HepG2 (cell line): Measurements from ENCODE around the gene VCX3A. TPM values are rescaled to one million over a fixed set of nuclear protein-coding genes. Genes with fewer than 3 reads are reported as not detected.

Source experiments
- ATAC-seq: fragments of 200-7000 bp; cut with Tn5 transposase; 3 replicates; pipeline ENCODE4 v1.9.1; 2020; ENCODE audit warnings: mild to moderate bottlenecking, moderate library complexity
- BruUV-seq: library from RNA; stranded (reverse); fragments of 400-500 nt; replicated peaks from 2 replicates; lab custom pipeline; 2021; lab: Mats Ljungman, UMichigan
- CTCF ChIA-PET: fragments of 300-600 bp; formaldehyde crosslinking; extraction: SDS; loops from one replicate; lab custom pipeline; 2021; ENCODE audit warnings: low total read pairs, inconsistent platforms, low intra/inter-chr PET ratio; lab: Yijun Ruan, JAX
- POLR2A ChIA-PET: fragments of 350-600 bp; sonication (Branson Sonifier 250); formaldehyde crosslinking; loops from one replicate; lab custom pipeline; 2020; ENCODE audit warnings: antibody characterized with exemption, inconsistent platforms; lab: Yijun Ruan, JAX
- DNase-seq: peaks from one replicate; pipeline ENCODE4 v3.0.0-alpha.2; 2015; ENCODE audit warnings: low spot score
- FAIRE-seq: peaks from 3 replicates; lab custom pipeline; 2011; peaks lifted over from hg19 to GRCh38; lab: Jason Lieb, UNC
- H2AFZ ChIP-seq: one replicate; pipeline ENCODE4 v1.6.1; 2011; ENCODE audit warnings: low read length, inconsistent platforms
- H3K27ac ChIP-seq: fragments of 300-600 bp; 3 replicates; pipeline ENCODE4 v1.8.0; 2011; ENCODE audit warnings: mixed run types, mild to moderate bottlenecking, mixed read lengths, low read length, inconsistent platforms; ENCODE audit not compliant: insufficient read depth; ENCODE audit errors: extremely low read length
- H3K27me3 ChIP-seq, 2 experiments: fragments of 200-600 bp in 1 of 2; 2 replicates in 1 of 2; 3 replicates in 1 of 2; pipeline versions ENCODE4 v1.6.0 to v1.8.0; 2011; ENCODE audit warnings: low read length in 2 of 2, mild to moderate bottlenecking in 2 of 2, moderate library complexity in 2 of 2, inconsistent platforms in 1 of 2; ENCODE audit not compliant: insufficient read depth in 2 of 2, control insufficient read depth in 1 of 2
- H3K36me3 ChIP-seq, 2 experiments: fragments of 200-600 bp in 1 of 2; replicated peaks in 1 of 2; 2 replicates in 1 of 2; 3 replicates in 1 of 2; pipeline versions ENCODE4 v1.5.1 to v1.8.0; 2011; ENCODE audit warnings: low read length in 2 of 2, inconsistent platforms in 1 of 2; ENCODE audit not compliant: insufficient read depth in 2 of 2, control insufficient read depth in 1 of 2
- H3K4me1 ChIP-seq: 2 replicates; pipeline ENCODE4 v1.5.1; 2012; ENCODE audit warnings: low read length, inconsistent platforms; ENCODE audit not compliant: insufficient read depth
- H3K4me2 ChIP-seq: 2 replicates; pipeline ENCODE4 v1.6.0; 2011; ENCODE audit warnings: low read depth, low read length, inconsistent platforms
- H3K4me3 ChIP-seq, 3 experiments: fragments of 200-600 bp in 1 of 3; sonication (generic), shearing (Covaris generic) in 1 of 3; replicated peaks in 1 of 3; 2 replicates each; pipeline ENCODE4 v1.5.1; 2011 to 2016; ENCODE audit warnings: low read length in 3 of 3, inconsistent platforms in 2 of 3, low read depth in 2 of 3, mild to moderate bottlenecking in 2 of 3, control low read depth in 1 of 3, mixed read lengths in 1 of 3; ENCODE audit not compliant: insufficient read depth in 1 of 3
- H3K79me2 ChIP-seq: one replicate; pipeline ENCODE4 v1.6.1; 2011; ENCODE audit warnings: low read length, inconsistent platforms; ENCODE audit not compliant: insufficient read depth
- H3K9ac ChIP-seq: 2 replicates; pipeline ENCODE4 v1.6.0; 2011; ENCODE audit warnings: mild to moderate bottlenecking, low read depth, low read length, inconsistent platforms; ENCODE audit not compliant: insufficient read depth
- H3K9me3 ChIP-seq: 2 replicates; pipeline ENCODE4 v1.5.1; 2012; ENCODE audit warnings: mild to moderate bottlenecking, low read length
- H4K20me1 ChIP-seq: 2 replicates; pipeline ENCODE4 v1.6.0; 2011; ENCODE audit warnings: inconsistent platforms, mild to moderate bottlenecking, low read length, moderate library complexity; ENCODE audit not compliant: insufficient read depth
- MAFF ChIP-seq: IDR thresholded peaks from 2 replicates; pipeline ENCODE4 v1.6.1; 2011; ENCODE audit warnings: low read depth, low read length, improper control_type of control experiment
- MAFK ChIP-seq, 2 experiments: IDR thresholded peaks in 1 of 2; conservative IDR thresholded peaks in 1 of 2; 2 replicates each; pipeline ENCODE4 v1.6.1; 2011; ENCODE audit warnings: improper control_type of control experiment in 2 of 2, low read length in 2 of 2
- MTF2 ChIP-seq: sonication (generic); formaldehyde crosslinking; IDR thresholded peaks from 2 replicates; pipeline ENCODE4 v1.5.0; 2020; ENCODE audit warnings: missing genetic modification reagents, borderline replicate concordance
- WGBS: methylation state at CpG from one replicate; pipeline ENCODE4 v1.1.6; 2017; ENCODE audit warnings: low lambda C conversion rate; 5-methylcytosine and 5-hydroxymethylcytosine counted together
- in situ Hi-C: cut with HindIII; loops from 2 replicates; pipeline ENCODE4 v1.10.0; 2017; ENCODE audit warnings: low pct_unique_long_range_greater_than_20kb; ENCODE audit not compliant: extremely low pct_ligation_motif_present
- intact Hi-C: fragments of 100-400 bp; cut with micrococcal nuclease; formaldehyde crosslinking; loops from one replicate; pipeline ENCODE4 v1.10.0; 2022; ENCODE audit not compliant: unreplicated experiment
- polyA plus RNA-seq, 8 experiments: library from polyadenylated mRNA; depleted of rRNA in 3 of 8; stranded (reverse) in 7 of 8; unstranded in 1 of 8; fragments of >200 nt; fragmentation: Illumina TruSeq in 4 of 8; extraction: Trizol in 4 of 8; gene quantifications; 2 replicates each; pipeline versions ENCODE4 v1.2.1 to v1.2.3, GENCODE V29; 2011 to 2016; ENCODE audit warnings: low read depth in 4 of 8, missing spikeins in 1 of 8, mixed read lengths in 1 of 8; ENCODE audit not compliant: insufficient read depth in 1 of 8
- total RNA-seq, 5 experiments: library from RNA; depleted of rRNA; stranded (reverse); fragments of >200 nt; fragmentation: Illumina TruSeq; extraction: Trizol; gene quantifications; 2 replicates each; pipeline ENCODE4 v1.2.3, GENCODE V29; 2016; ENCODE audit warnings: low read depth in 1 of 5

Gene VCX3A
- total and polyA plus RNA-seq, 2 of the 13 experiments (the other 11 are each of a cell fraction or from before 2014, with no cell fraction given): 0.11 TPM; not detected in 1

GRCh38 chrX:6498324-6498723, 36.6 kb downstream of the VCX3A start:
- no TSS peak for BruUV-seq
- no peaks in the 10 kb centered on the region for H3K36me3 ChIP-seq
- no peak for FAIRE-seq
- no peak overlapping the region for H3K27ac ChIP-seq
- no peak for DNase-seq
- H3K4me2 ChIP-seq: no peak overlapping the region
- TF ChIP-seq MAFF: peak; percentile 58
- no peak for TF ChIP-seq MTF2 (CRISPR knock-in tag)
- peak in 1 of 2 experiments; percentile 53; a peak in 2 of 4 replicates for TF ChIP-seq MAFK (conservative IDR thresholded peaks at IDR 0.05 in 1 of 2, IDR thresholded peaks at IDR 0.05 in 1 of 2; ENCODE audit: low read length in 2 of 2)
- POLR2A ChIA-PET: no interaction called here
- no peaks in the 10 kb centered on the region for H4K20me1 ChIP-seq
- CTCF ChIA-PET: no interaction called here
- no peak overlapping the region for H3K4me3 ChIP-seq
- H3K79me2 ChIP-seq: no peaks in the 10 kb centered on the region
- no peaks in the 10 kb centered on the region for H3K4me1 ChIP-seq
- H3K9me3 ChIP-seq: peaks cover 74% of the 10 kb centered on the region
- H3K9ac ChIP-seq: no peak overlapping the region
- no peak overlapping the region for H2AFZ ChIP-seq
- no peaks in the 10 kb centered on the region for H3K27me3 ChIP-seq
- in situ Hi-C loops: no loop called here
- intact Hi-C loops: no loop called here
- WGBS: 6% methylated on average over 2 of the region's 2 CpGs
- ATAC-seq: no peak
